GM21528 (cell line): ENCODE data around the gene TOP2B.

Source experiments
- ATAC-seq: cut with Tn5 transposase; IDR thresholded peaks from one replicate; pipeline ENCODE4 v1.9.1; 2021; ENCODE audit warnings: mild to moderate bottlenecking, moderate library complexity; ENCODE audit not compliant: unreplicated experiment, low FRiP score

TOP2B gene

DNA sequence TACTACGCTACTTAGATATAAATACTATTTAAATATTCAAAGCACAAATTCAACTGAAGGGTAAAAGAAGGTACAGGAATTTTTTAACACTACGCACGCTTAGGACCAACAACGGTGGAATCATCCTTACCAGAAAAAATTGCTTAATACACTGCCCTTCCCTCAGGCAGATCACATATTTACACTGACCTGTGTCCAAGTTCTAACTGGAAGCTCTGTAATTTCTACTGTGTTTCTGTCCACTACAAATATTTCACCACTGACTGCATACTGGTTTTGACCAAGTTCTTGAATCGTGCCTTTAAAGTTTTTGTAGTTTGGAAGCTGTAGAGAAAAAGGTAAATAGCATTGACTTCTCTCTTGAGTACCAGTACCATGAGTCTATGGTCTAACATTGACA is 44.2 kb downstream of the TOP2B start:
- no peak for ATAC-seq

DNA sequence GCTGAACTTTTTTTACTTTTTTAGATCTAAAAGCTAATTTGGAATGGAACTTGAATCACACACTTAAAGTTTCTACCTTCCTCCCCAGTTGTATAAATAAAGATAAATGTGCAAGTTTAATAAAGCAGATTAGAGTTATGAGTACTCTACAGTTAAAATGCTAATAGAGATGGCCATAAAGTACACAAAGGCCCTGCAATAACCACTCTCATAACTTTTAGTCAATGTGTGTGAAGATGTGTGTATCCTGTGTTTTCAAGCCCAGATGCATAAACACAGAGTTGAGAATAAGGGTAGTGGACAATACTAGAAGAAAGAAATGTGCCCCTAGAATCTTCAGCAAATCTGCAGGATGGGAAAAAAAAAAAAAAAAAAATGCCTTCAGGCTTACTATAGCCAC is 45.3 kb downstream of the TOP2B start:
- ATAC-seq = no peak

DNA sequence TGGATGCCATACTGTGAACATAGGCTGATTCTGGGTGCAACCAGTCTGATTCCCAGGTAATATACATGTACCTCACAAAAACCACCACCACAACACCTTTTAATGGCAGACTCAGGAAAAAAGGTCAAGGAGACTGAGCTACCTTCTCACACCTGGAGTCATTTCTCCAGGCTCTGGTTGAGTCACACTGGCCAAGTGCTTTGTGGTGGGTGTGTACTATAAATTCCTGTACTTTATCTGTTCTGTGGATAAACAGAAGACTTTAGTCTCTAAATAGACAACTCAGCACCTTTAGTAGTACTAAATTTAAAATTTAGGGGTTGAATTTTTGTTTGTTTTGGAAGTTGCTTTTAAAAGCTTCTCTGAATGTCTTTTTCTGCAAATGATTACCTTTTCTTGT is 46.7 kb downstream of the TOP2B start:
- ATAC-seq = no peak

DNA sequence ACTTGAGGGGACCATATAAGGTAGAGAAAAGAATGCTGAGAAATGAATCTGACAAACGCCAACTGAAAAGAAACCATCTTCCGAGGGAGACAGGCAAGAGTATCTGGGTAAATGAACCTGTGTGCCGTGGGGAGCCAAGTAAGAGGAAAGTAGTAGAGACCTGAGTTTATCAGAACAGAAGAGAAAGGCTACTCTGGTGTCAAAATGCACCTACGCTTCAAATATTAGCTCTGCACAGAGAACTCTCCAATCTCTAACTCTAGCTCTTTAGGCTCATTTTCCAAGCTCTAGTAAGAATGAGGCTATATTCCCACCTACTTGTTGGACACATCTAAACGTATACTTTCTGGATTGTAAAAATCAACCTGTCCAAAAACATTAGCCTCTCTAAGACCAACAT is 53.5 kb downstream of the TOP2B start:
- ATAC-seq = no peak

DNA sequence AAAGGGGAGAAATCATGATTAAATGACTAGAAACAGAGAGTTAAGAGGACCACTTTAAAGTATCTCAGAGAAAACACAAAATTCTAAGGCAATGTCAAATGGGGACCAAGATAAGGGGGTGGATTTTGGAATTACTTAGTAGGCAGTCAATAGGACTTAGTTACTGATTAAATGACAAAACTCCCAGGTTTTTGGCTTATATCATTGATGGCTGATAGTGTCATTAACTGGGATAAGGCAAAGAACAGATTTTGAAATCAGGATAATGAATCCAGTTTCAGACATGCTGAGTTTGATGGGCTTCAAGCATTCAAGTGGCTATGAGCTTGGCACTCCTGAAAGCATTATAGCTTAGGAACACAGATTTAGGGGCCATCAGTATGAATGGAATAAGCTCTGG is 53.9 kb downstream of the TOP2B start:
- ATAC-seq = no peak

DNA sequence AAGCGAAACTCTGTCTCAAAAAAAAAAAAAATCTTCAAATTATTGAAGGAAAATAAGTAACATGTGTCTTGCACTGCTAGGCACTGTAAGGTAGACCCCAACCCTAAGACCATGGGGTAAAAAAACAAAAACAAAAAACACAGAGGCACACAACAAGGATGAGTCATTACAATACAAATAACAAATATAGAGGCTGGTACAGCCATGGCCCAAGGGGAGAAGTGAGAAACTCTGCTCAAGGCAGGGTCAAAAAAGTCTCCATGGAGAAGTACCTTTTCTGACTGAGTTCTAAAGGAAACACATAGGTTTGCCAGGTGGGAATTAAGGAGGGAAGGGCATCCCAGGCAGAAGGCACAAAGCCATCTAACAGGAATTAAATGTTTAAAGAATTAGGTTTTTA is 54.5 kb downstream of the TOP2B start:
- no peak for ATAC-seq

DNA sequence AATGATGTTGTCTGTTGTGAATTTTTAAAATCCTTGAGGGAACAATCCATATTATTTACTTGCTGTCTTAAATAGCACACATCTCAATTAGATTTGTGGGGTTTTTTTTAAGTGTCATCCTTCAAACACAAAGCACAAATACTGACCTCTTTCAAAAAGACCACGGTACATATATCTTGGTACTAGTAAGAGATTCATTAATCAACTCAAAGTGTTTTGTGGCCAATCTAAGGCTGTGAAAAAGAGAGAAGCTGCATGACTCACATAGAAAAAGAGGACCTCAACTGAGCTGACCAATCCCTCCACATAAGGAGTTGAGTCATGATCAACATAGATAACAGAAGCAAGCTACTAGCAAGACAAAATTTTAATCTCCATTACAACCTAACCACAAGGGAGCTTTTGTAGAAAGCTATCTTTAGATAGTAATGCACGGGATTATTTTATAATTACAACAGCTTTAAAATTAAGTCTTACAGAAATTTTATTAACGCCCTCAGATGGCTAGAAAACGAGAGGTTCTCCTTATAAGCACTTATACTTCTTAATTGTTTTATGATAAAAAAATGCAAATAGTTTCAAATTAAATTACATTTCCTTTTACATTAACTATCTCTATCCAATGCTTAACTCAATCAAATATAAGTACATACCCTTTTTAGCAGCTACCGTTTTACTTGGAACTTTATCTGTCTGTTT is 60.5 kb downstream of the TOP2B start:
- no peak for ATAC-seq

DNA sequence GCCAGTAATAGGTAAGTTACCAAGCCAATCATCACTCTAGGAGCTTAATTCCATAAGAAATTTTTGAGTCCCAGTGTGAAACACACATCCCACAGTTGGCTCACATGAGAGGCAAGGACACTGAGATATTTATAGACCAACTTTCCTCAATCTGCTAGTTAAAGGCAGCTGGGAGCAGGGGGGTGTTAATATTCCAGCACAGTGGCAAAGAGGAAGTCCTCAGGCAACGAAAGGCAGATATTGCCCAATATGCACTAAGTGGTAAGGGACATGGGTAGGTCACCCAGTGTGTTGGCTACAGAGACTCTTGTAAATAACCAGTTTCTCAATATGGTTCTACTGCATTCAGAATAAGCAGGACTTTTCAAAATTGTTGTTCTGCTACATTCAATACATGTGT is 61.0 kb downstream of the TOP2B start:
- no peak for ATAC-seq

DNA sequence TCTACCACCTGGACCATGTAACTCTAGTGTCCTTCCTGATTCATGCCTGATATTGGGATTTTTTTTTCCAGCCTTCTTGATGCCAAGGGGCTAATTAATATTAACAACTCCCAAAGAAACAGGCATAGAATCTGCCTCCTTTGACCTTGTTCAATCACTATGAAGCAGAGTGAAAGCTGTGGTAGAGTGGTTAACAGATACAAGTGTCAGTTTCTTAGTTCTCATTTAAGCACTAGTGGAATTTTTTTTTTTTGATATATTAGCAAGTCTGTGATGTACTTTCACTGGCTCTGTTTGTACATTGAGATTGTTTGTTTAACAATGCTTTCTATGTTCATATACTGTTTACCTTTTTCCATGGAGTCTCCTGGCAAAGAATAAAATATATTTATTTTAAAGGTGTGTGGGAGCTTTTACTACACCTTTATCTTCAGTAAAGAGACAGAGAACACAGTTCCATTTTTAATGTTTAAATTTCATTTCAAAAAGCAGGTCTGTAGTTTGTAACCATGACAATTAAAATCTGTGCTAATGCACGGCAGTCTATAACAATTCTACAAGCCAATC is 67.1 kb downstream of the TOP2B start:
- no peak for ATAC-seq

DNA sequence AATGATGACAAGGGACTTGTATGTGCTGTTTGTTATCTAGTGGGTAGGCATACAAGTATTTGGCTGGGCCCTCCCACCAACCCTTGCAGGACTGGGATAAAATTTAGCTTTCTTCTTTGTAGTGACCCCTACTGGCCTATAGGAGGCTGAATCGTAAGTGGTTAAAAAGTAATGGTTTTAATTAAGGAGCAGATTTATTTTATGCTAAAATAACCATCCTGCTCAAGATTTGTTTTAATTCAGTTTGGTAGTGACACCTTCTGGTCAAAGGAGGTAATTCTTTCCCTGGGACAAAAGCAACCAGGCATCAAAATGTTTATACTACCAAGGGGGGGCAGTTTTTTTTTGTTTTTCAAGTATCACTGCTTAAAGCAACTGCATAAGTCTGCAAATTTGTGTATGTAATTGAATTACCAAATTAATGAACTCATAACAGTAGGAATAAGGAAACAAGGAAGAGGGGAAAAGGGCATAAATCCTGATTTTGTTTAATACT is 70.7 kb downstream of the TOP2B start:
- ATAC-seq = peak; percentile 48

DNA sequence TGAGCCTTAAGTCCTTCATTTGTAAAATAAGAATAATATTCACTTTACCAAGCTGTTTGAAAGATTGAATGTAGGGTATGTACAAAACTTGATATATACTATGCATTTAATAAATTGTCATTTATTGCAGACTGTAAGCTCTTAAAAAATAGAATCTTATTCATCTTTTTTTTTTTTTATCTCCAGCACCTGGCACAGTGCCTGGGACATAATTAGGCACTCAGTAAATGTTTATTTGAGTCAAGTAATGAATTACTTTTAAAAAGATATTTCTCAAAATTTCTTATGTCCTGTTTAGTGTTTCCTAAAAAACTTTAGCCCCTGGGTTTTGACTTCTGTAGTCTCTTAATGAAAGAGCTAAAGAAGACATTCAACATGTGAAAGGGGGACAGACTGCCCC is 71.7 kb downstream of the TOP2B start:
- no peak for ATAC-seq

DNA sequence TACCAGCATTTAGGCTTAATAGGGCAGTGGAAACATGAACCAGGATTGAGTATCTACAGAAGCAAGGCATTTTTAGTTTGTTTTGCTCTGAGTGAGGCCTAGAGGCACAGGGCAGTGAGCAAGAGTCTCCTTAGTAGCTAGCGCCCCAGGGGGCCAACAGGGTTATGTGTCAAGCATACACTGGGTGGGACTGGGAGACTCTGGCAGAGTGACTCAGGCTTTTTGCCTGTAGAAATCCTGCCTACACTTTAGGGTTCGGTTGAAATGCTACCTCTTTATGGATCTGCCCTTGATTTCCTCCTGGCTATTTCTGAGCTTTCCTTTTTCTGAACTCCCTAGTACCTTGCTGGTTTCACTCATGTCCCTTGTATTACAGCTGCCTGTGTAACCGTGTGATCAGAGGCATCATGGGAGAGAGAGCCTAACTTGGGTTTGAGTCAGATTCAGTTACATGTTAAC is 72.2 kb downstream of the TOP2B start:
- no peak for ATAC-seq

DNA sequence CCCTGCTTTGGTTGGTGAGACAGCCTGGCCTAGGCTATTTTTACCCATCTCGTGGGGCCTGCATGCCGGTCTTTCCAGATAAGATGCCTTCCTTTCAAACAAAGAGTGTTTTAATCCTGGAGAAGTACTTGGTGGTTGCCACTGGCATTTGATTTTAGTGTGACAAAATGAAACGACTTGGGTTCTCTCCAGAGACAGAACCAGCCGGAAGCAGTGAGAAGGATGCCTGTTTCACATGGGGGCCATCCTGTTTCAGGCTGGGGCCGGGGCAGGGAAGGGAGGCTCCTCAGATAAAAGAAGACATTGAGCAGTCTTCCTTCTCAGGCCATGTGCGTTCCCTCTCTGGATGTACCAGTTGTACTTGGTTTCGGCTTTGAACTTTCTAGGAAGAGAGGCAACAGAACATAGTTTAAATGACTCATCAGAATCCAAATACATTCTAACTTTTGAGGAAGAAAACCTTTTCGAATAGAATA is 74.9 kb downstream of the TOP2B start:
- no peak for ATAC-seq

DNA sequence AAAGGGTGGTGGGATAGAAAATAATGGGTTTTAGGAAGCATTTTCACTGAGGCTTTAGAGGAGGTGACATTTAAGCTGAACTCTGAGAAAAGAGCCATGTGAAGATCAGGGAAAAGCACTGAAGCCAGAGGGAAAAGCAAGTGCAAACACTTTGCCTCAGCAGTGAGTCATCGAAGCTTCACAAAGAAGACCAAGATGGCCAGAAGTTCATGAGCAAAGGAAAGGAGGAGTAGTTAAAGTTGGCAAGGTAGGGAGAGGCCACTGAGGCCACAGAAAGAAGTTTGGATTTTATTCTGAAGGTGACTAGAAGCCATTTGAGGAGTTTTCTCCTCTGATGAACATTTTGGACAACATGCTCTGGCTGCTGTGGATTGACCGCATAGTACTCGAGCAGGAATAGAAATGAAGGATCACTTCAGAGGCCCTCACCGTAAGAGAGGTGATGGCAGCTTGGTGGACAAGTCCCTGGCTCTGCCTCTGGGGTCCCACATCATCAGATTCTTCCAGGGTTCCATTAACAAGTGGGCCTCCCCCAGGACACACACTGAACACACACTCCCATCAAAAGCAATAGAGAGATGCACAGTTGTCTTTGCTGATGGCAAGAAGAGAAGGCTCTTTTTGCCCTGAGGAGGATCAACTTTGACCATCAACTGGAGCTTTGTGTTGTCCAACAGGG is 75.5 kb downstream of the TOP2B start:
- ATAC-seq = no peak

DNA sequence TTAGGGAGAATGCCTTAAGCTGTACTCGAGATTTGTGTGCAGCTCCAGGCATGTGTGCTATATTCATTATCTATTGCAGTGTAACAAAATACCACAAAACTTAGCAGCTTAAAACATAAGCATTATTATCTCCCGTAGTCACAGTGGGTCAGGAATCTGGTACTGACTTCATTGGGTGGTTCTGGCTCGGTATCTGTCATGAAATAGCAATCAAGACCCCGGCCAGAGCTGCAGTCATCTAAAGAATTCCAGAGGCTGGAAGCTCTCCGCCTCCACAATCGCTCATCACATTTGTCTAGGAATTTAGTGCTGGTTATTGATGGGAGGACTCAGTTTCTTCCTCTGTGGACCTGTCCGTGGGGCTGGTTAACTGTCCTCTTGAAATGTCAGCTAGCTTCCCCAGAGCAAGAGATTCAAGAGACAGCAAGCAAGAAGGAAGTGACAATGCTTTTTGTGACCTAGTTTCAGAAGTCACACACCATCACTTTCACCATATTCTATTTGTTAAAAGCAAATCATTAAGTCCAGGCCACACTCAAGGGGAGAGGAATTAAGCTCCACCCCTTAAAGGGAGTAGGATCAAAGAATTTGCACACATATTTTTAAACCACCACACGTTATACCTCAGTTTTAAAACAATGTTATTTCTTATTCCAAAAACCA is 76.1 kb downstream of the TOP2B start:
- ATAC-seq = no peak

DNA sequence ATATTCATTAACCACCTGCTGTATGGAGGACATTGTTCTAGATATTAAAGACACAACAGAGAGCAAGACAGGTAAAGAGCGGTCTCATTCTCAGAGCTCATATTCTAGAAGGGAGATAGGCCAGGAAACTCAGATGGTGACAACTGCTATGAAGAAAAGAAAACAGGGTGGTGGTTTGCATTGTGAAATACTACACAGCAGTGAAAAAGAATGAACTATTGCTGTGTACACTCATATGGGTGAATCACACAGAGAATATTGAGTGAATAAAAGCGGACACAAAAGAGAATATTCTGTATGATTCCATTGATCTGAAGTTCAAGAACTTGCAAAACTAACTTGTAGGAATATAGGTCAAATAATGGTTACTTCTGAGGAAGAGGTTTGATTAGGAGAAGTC is 76.7 kb downstream of the TOP2B start:
- ATAC-seq = no peak

DNA sequence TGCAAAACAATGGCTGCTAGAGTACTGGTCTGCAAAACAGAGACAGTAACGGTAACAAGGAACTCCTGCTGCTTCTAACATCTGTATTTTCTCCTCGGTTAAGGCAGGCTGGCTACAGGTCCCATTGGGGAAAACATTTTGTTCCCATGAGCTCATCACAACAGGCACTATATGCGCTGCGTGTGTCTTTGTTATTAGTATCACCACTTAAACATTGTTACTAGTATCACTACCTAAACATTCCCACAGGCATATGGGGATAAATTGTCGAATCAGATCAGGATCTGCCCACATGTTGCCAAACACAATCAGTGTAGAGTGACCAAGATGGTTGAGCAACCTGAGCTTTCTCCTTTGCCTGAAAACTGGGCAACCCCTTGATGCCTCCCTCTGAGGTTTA is 77.2 kb downstream of the TOP2B start:
- ATAC-seq = no peak

DNA sequence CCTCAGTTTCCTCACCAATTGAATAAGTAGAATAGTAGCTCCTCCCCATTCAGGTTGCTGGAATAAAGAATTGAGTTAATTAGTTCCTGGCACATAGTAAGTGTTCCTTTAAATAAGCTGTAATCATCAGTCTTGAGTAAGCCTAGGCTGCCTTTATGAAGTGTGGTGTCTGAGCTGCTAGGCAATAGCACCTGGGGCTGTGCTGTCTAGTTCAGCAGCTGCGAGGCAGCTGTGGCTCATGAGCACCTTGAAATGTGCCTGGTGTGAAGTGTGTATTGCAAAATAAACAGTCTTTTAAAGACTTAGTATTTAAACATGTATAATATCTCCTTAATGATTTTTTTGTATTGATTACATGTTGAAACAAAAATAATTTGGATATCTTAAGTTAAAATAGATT is 77.6 kb downstream of the TOP2B start:
- ATAC-seq = no peak

DNA sequence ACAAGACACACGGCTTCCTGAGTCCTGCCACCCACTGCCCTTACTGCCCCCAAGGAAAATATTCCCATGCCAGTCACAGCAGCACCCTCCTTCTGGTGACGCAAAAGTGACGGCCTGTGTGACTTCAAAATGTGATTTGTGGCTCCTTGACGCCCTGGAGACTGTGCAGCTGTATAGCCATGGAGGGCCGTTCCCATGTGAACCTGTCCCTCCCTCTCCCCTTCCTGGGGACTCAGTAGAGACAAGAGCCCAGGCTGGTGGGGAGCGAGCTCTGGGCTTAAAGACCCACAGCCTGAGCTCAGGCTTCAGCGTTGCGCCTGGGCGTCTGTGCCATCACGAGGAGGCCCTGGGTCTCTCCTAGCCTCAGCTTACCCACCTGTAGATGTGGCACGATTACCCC is 78.2 kb downstream of the TOP2B start:
- ATAC-seq = no peak

DNA sequence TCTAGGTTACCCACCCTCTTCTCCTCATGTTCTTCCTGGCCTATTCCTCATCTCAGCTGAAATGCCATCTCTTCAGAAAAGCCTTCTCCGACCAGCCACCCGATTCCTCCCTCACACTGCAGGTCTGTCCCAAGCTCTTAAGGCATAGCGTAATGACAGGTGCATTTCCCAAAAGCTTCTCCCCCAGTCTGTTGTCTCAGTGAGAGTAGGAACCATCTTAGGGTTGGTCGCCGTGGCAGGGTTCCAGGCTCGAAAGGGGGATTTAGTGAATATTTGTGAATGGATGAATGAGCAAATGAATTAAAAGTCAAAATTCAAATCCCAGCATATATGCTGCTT is 78.6 kb downstream of the TOP2B start:
- ATAC-seq = no peak
